GM12873 (cell line): ENCODE results near the gene DKKL1.

Source experiments
- TF ChIP-seq, protein P1 (sequence below): IDR thresholded peaks from 2 replicates; pipeline ENCODE4 v1.5.1; 2012; ENCODE audit warnings: low read depth, mild to moderate bottlenecking, moderate library complexity, low read length, control low read depth; ENCODE audit not compliant: insufficient read depth; ENCODE audit errors: missing control alignments

The DKKL1 gene

DNA sequence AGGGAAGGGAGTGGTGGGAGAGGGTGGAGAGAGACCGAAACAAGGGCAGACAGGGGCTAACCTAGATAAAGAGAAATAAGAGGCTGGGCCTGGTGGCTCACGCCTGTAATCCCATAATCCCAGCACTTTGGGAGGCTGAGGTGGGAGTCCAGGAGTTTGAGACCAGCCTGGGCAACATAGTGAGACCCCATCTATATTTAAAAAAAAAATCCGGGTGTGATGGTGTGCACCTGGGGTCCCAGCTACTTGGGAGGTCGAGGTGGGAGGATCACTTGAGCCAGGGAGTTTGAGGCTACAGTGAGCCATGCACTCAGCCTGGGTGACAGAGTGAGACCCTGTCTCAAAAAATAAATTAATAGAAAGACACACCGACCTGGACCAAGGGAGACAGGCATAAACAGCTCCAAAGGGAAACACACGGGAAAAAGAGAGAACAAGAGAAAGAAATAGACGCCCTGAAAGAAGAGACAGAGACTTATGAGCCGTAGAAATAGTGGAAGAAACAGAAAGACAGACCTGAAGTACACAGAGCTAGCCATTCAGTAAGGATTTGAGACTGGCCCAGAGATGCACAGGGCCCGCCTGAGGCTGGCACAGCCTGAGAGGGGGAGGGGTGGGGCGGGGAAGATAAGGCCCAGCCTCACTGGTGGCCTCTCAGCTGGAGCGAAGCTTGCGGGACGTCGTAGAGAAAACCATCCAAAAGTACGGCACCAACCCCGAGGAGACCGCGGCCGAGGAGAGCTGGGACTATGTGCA, 26.2 kb upstream of the DKKL1 start:
- TF ChIP-seq, protein P1, sequence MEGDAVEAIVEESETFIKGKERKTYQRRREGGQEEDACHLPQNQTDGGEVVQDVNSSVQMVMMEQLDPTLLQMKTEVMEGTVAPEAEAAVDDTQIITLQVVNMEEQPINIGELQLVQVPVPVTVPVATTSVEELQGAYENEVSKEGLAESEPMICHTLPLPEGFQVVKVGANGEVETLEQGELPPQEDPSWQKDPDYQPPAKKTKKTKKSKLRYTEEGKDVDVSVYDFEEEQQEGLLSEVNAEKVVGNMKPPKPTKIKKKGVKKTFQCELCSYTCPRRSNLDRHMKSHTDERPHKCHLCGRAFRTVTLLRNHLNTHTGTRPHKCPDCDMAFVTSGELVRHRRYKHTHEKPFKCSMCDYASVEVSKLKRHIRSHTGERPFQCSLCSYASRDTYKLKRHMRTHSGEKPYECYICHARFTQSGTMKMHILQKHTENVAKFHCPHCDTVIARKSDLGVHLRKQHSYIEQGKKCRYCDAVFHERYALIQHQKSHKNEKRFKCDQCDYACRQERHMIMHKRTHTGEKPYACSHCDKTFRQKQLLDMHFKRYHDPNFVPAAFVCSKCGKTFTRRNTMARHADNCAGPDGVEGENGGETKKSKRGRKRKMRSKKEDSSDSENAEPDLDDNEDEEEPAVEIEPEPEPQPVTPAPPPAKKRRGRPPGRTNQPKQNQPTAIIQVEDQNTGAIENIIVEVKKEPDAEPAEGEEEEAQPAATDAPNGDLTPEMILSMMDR: no peak

- TF ChIP-seq, protein P1: no peak
Observed at GRCh38 chr19:49338023-49338677, 25.5 kb upstream of the DKKL1 start.

- TF ChIP-seq, protein P1: no peak
Observed at GRCh38 chr19:49338691-49339300, 24.9 kb upstream of the DKKL1 start.

DNA sequence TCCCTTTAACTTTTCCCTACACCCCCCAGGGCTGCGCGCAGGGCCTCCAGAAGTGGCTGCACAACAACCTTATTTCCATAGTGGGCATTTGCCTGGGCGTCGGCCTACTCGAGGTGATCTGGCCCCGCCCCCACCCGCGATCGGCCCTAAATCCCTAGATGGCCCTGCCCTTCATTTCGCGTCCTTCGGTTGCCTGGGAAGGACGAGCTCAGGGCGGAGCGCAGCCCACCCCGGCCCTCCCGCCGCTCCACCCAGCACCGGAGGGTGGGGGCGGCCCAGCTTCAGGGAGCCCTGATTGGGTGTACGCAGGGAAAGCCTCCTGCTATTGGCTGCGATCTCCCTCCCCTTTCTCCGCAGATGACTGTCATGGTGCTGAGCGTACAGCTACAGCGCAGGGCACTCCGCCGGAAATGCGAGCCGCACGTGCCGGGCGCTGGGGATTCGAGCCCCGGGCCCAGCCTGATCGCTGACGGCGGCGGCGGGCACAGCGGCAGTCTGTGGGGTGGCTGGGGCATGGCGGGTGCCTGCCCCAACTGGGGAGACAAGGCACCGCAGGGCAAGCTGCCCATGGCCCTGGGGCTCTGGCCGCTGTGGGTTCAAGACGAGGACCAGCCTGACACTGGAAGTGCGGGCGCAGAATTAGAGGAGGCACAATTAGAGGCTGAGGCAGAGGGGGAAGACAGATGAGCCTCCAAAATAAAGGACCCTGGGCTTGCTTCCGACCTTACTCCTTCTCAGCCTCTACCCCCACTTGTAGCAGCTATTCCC, 24.2 kb upstream of the DKKL1 start:
- TF ChIP-seq, protein P1: no peak

- TF ChIP-seq, protein P1: no peak
Observed at GRCh38 chr19:49340069-49340864, 23.4 kb upstream of the DKKL1 start.

- TF ChIP-seq, protein P1: no peak
Observed at GRCh38 chr19:49340865-49341718, 22.6 kb upstream of the DKKL1 start.
